Cardiac atrium fibroblast (primary cell): Measurements from ENCODE around the gene OXSM. TPM values are rescaled to one million over a fixed set of nuclear protein-coding genes. Genes with fewer than 3 reads are reported as not detected.

Experiments used
- total RNA-seq: library from RNA; depleted of rRNA; stranded (reverse); fragments of >200 nt; gene quantifications from 2 replicates; pipeline ENCODE4 v1.2.3, GENCODE V29; 2015

The OXSM gene
- 4.9 and 9.4 TPM in 2 replicates for total RNA-seq

DNA sequence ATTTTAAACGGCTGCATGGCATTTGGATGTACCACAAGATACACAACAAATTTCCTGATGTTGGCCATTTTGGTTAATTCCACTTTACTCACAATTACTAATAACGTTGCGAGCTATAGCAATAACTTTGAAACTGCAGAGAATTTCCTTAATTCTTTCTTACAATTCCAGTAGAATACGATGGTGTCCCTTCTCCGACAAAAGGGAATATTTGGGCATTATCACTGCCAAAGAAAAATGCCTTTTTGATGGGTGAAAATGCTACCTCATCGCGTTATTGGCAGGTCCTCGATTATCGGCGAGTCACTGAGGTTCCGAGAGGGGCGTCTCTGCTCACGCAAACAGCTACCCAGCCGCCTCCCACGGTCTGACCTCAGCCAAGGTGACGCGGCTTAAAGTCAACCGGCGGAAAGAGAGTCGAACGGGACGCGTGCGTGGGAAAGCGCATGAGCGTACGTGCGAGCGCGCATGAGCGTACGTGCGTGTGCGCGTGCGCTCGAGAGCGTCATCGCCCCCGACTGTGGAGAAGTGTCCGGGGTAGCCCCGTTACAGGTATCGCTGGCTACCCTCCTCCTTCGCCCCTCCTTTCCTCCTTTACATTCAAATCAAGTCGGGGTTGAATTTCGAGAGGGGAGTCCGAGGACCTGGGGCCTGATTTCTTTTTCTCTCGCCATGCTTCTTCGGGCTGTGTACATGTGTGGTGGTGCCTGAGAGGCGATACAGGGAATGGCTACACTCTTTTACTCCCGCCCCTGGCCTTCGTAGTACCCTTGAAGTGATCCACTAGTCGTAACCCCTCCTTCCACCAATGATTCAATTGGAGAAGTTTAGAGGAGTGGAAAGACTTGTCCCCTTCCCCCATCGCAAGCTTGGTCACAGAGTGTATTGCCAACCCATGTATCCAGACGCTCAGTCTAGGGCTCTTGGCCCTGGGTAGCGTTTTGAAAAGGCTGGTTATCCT lies at the start of gene OXSM:
Gene OXSM (plus strand): TSS at position 495 of the 961 bp plus-strand sequence. CDS start 931 bp downstream, outside the sequence.

DNA sequence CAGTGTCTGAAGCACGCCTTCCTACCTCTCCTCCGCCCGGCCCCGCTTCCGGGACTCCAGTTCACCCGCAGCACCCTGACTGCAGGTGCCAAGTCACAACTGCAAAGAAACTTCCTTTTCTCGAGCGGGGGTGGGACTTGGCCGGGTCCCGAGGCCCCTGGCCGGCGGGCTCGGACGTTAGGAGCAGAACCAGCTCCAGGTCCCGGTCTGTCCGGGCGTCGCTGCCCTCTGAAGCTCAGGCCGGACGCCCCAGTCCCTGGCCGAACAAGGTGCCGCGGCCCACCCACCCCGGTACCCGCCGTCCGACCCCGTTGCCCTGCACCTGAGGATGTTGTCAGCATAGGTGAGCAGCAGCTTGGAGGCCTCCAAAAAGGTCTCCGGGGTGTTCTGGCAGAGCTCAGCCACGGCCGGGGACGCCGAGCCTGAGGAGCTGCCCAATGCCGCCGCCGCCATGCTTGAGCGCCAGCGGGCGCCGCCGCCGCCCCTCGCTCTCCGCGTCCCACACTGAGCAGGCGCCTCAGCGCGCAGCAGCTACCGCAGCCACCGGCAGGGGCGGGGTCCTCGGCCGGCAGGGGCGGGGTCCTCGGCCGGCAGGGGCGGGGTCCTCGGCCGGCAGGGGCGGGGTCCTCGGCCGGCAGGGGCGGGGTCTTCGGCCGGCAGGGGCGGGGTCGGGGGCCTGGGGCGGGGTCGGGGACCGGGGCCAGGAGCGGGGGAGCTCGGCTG lies 6.8 kb upstream of the OXSM start, which contains the start of gene NGLY1:
Gene NGLY1 (minus strand): TSS at position 506 of the 723 bp plus-strand sequence. CDS start 53 bp downstream, at position 453.

Other genes starting within 250 kb of the OXSM start
- 46.8 and 53.1 TPM in 2 replicates for gene TOP2B, start 125.2 kb upstream of the OXSM start, total RNA-seq
- gene NGLY1, start 6.6 kb upstream of the OXSM start, total RNA-seq, result 23.3 and 27.6 TPM in 2 replicates